Transverse colon (tissue), 4 donors: ENCODE data around the gene PUS7.

Experiments used
- CTCF ChIP-seq, 5 experiments: fragments of 200-600 bp in 3 of 5; fragments of 450-650 bp in 2 of 5; sonication (generic) in 3 of 5; IDR thresholded peaks; 1 replicate in 2 of 5; 2 replicates in 3 of 5; pipeline ENCODE4 v1.5.1; 2016 to 2017; ENCODE audit warnings: antibody characterized with exemption in 5 of 5, inconsistent platforms in 3 of 5, mild to moderate bottlenecking in 2 of 5, moderate library complexity in 1 of 5
- EP300 ChIP-seq: sonication (generic); formaldehyde crosslinking; IDR thresholded peaks from one replicate; pipeline ENCODE4 v1.6.1; 2017; ENCODE audit warnings: antibody characterized with exemption, low read depth
- POLR2A ChIP-seq: fragments of 450-650 bp; IDR thresholded peaks from one replicate; pipeline ENCODE4 v1.6.1; 2016; ENCODE audit warnings: antibody characterized with exemption, mild to moderate bottlenecking, moderate library complexity
- POLR2AphosphoS5 ChIP-seq, 3 donors: sonication (generic); formaldehyde crosslinking; IDR thresholded peaks; one replicate each; pipeline ENCODE4 v1.6.1; 2016; ENCODE audit warnings: antibody characterized with exemption in 3 of 3

GRCh38 chr7:105531792-105532671 is 10.0 kb upstream of the PUS7 start, which contains the start of gene RINT1:
- peak; percentile 50 to 66 (median 53) for TF ChIP-seq CTCF (IDR thresholded peaks at IDR 0.05)
- peak; percentile 93 for TF ChIP-seq POLR2A
- TF ChIP-seq POLR2AphosphoS5 (IDR thresholded peaks at IDR 0.05), result peak; percentile 80 to 95 (median 93)
- TF ChIP-seq EP300, result no peak
